Sciatic nerve (tissue), 2 donors: Measurements from ENCODE around the gene OR52R1. TPM values are rescaled to one million over a fixed set of nuclear protein-coding genes. Genes with fewer than 3 reads are reported as not detected.
"Not testable (repeated sequence)": the region's sequence is repeated elsewhere in the genome, so short reads cannot be mapped to it uniquely, and the experiment has no call there.

Experiments
- ATAC-seq: fragments of 200-7000 bp; cut with Tn5 transposase; one replicate; pipeline ENCODE4 v1.9.1; 2020; ENCODE audit warnings: mild to moderate bottlenecking, moderate library complexity
- DNase-seq: peaks from one replicate; pipeline ENCODE4 v3.0.0-alpha.2; 2020; ENCODE audit warnings: low spot score
- intact Hi-C: fragments of 100-400 bp; cut with DNase I; formaldehyde crosslinking; loops from one replicate; pipeline ENCODE4 v1.14.2; 2022
- total RNA-seq: library from RNA; stranded (reverse); fragmentation: NEBNext Ultra II Directional; extraction: Animal tissue kit (Norgen Biotek cat#: 25700); gene quantifications from one replicate; pipeline ENCODE4 v1.2.1, GENCODE V29; 2021
- donor health status: DM: no; HTN: no; CAD: no.
- donor health status: DM: no; HTN: no; CAD: no.

The OR52R1 gene
- total RNA-seq, result not detected

GRCh38 chr11:4804280-4804679 lies at the start of gene OR52R1:
Gene OR52R1 (minus strand): TSS chr11:4804380. CDS start chr11:4804380, 0 bp downstream.
- ATAC-seq, result no peak
- intact Hi-C loops, result no loop called here
- no peak for DNase-seq

DNA sequence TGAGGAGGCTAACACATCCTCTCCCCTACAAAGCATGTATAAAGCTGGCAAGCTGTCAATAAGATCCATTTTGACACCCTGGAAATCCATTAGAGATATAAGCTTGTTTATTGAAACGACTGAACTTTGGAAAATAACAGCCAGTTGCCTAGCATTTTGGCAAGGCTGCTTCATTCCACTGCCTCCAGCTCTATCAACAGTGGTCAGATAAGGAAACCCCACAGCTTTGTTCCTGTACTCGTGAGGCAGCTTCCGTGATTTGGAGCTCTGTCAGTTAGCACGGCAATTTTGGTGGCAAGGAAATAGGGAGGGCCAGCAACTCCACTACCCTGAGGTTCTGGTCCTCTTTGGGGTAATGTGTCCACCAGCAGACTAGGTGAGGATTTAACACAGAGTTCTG lies 46.9 kb upstream of the OR52R1 start:
- no peak for ATAC-seq
- intact Hi-C loops, result no loop called here
- no peak for DNase-seq

GRCh38 chr11:4848908-4849532 lies 44.8 kb upstream of the OR52R1 start, which contains the start of gene OR51S1:
Gene OR51S1 (minus strand): TSS chr11:4849208. CDS start chr11:4849208, 0 bp downstream.
- intact Hi-C loops, result no loop called here

DNA sequence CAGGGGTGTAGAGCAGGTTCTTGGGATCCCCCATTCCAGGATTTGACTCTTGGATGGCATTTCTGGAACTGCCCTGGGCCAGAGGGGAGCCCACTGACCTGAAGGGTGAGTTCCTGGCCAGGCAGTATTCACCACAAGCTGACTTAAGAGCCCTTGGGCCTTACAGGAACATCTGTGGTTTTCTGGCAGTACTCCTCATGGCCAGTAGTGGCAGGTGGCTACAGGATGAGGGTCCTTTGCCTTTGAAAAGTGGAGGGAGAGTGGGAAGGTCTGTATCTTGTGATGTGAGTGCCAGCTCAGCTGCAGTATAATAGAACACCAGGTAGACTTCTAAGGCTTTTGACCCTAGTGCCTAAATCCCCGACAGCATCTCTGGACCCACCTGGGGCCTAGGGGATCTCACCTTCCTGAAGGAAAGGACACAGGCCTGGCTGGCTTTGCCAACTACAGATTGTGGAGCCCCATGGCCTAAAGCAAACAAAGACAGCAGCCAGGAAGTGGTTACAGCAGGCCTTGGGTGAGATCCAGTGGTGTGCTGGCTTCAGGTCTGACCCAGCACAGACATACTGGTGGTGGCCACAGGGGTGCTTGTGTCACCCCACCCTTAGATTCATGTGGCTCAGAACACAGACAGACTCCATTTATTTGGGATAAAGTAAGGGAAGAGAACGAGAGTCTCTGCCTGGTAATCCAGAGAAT lies 35.8 kb upstream of the OR52R1 start:
- no peak for DNase-seq
- intact Hi-C loops, result no loop called here
- no peak for ATAC-seq

More at GRCh38 chr11:4848908-4849532, 44.8 kb upstream of the OR52R1 start, which contains the start of gene OR51S1:
- DNase-seq, result no peak
- ATAC-seq, result no peak

GRCh38 chr11:4830909-4831308 lies 26.7 kb upstream of the OR52R1 start:
- intact Hi-C loops, result no loop called here
- DNase-seq, result no peak
- ATAC-seq, result no peak

DNA sequence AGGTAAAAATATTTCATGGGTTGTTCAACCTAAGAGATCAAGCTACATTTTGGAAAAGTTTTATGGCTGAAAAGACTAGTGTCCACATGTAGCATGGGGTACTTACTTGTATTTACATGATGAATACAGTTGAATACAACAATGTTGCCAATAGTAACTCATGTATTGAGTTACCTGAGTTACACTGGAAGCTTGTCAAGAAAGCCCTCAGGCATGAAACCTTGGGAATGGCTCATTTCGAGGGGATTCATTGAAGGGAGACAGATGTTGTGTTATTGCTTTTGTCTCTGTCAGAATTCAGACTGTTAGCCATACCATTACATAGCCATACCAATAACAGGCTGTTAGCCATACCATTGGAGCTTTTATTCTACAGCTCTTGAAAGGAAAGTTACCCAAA lies 26.2 kb upstream of the OR52R1 start:
- DNase-seq (no peak), ATAC-seq (no peak)
- intact Hi-C loops, result no loop called here

- DNase-seq (no peak), ATAC-seq (peak; percentile 28)
- intact Hi-C loops, result no loop called here
Measured at GRCh38 chr11:4826425-4826824, 22.2 kb upstream of the OR52R1 start.

- no peak for DNase-seq
- intact Hi-C loops, result no loop called here
- no peak for ATAC-seq
Measured at GRCh38 chr11:4825132-4825531, 21.0 kb upstream of the OR52R1 start.

GRCh38 chr11:4821021-4821420 lies 16.8 kb upstream of the OR52R1 start, which contains the start of gene OR51F2:
Gene OR51F2 (plus strand): TSS chr11:4821321. CDS start chr11:4821422, 101 bp downstream.
- intact Hi-C loops, result no loop called here
- DNase-seq (no peak), ATAC-seq (no peak)

- DNase-seq (no peak), ATAC-seq (no peak)
- intact Hi-C loops, result no loop called here
Measured at GRCh38 chr11:4809246-4809645, 5.1 kb upstream of the OR52R1 start.

GRCh38 chr11:4808476-4808875 lies 4.3 kb upstream of the OR52R1 start:
- ATAC-seq (no peak), DNase-seq (no peak)
- intact Hi-C loops, result no loop called here

DNA sequence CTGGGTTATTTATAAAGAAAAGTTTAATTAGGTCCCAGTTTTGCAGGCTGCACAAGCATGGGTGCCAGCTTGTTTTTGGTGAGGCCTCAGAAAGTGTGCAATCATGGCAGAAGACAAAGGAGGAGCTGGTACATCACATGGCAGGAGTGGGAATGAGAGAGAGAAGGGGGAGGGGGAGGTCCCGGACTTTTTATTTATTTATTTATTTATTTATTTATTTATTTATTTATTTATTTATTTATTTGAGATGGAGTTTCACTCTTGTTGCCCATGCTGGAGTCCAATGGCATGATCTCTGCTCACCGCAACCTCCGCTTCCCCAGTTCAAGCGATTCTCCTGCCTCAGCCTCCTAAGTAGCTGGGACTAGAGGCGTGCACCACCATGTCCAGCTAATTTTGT lies 2.9 kb downstream of the OR52R1 start:
- DNase-seq, intact Hi-C loops, ATAC-seq: not testable (repeated sequence)

DNA sequence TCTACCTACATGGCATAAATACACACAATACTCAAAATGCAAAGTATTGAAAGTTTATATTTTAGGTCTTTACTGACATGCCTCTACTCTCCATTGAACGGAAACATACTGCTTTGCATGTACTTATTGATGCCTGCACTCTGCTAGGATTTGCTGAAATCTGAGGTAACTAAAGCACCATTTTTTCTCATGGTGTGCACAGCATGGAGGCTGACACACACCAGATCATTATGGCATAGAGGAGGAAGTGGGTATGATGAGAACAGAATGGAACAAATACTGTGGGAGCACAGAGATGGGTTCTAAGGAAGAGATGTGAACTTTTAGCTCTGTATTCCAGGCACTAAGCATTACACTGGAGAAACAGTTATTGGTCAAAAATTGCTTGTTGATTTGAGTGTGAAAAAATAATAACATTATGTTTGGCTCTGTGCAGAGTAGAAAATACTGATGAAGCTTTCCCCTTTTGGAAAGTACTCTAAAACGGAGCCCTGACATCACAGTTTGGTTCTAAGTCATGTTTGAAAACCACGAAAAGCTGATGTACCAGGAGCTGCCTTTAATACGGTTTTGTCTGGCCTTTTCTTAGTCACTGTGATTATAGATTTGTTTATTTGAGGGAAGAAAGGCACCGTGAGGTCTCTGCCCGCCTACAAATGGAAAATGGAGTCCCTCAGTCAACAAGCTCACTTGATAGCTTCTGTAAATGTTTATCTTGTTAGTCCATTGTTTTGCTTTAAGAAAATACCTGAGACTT lies 5.6 kb downstream of the OR52R1 start:
- no peak for DNase-seq
- intact Hi-C loops, result no loop called here
- no peak for ATAC-seq

GRCh38 chr11:4797206-4797605 lies 7.0 kb downstream of the OR52R1 start:
- DNase-seq, result no peak
- ATAC-seq, result no peak
- intact Hi-C loops, result no loop called here

DNA sequence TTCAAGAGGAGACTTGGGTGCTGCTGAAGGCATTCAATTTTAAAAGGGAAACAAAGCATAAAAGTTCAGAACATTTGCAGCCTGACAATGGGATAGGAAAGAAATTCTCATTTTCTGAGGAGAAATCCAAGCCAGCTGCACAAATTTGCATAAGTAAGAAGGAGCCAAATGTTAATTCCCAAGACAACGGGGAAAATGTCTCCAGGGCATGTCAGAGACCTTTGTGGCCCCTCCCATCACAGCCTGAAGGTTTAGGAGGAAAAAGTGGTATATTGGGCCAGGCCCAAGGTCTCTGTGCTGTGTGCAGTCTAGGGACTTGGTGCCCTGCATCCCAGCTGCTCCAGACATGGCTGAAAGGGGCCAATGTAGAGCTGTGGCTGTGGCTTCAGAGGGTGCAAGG lies 21.7 kb downstream of the OR52R1 start:
- intact Hi-C loops, result no loop called here
- no peak for ATAC-seq
- no peak for DNase-seq

DNA sequence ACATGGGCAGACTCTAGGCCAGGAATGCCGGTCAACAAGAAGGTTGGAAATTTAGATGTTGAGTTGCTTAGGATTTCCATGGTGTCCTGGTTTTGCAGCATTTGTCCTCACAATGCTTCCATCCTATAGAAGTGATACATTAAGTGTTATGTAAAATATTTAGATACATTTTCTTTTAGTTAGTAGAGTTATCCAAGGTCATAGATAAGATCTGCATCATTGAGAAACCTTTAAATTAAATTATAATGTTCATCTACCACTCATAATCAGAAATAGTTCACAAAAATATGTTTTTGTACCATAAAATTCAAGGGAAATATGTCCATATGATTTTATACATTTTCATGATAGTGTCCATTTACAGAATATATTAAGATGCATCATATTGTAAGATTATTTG lies 34.3 kb downstream of the OR52R1 start, which contains the start of gene OR51F1:
OR51F1 (minus strand) TSS at position 101 of the 400 bp plus-strand sequence; CDS start at position 101, 0 bp downstream.
- ATAC-seq (no peak), DNase-seq (no peak)
- intact Hi-C loops, result no loop called here

- ATAC-seq, result no peak
- no peak for DNase-seq
- intact Hi-C loops, result no loop called here
Measured at GRCh38 chr11:4768094-4768493, 36.1 kb downstream of the OR52R1 start.

- ATAC-seq (no peak), DNase-seq (no peak)
- intact Hi-C loops, result no loop called here
Measured at GRCh38 chr11:4766420-4767043, 37.6 kb downstream of the OR52R1 start.

- intact Hi-C loops, result no loop called here
- no peak for DNase-seq
- ATAC-seq, result no peak
Measured at GRCh38 chr11:4763096-4763495, 41.1 kb downstream of the OR52R1 start.
